Stimulated activated naive B cell treated with anti-CD40 and anti-IgM and Interleukin-4, amounts not matched to agents 10 μg/mL and 1 μg/mL and 100 μg/mL, for 72 hours (primary cell): ENCODE results near the gene MAML2.

ENCODE experiments used
- ATAC-seq, 2 donors: fragments of 150-1000 bp; cut with Tn5 transposase; replicated peaks; 2 replicates each; pipeline ENCODE4 v1.10.0; 2021; ENCODE audit warnings: moderate library complexity in 1 of 2
- DNase-seq: peaks from one replicate; pipeline ENCODE4 v3.0.0; 2021
- H3K27ac Mint-ChIP-seq: one replicate; pipeline ENCODE4 v1.8.0; 2022; ENCODE audit warnings: mild to moderate bottlenecking, mixed read lengths
- H3K27me3 Mint-ChIP-seq, 2 donors: one replicate each; pipeline ENCODE4 v1.8.0; 2022; ENCODE audit warnings: mixed read lengths in 2 of 2
- H3K36me3 Mint-ChIP-seq, 2 donors: one replicate each; pipeline ENCODE4 v1.8.0; 2022; ENCODE audit warnings: mixed read lengths in 2 of 2, mild to moderate bottlenecking in 1 of 2
- H3K4me1 Mint-ChIP-seq, 2 donors: one replicate each; pipeline ENCODE4 v1.8.0; 2022; ENCODE audit warnings: mixed read lengths in 2 of 2, mild to moderate bottlenecking in 1 of 2
- H3K4me3 Mint-ChIP-seq, 2 donors: one replicate each; pipeline ENCODE4 v1.8.0; 2022; ENCODE audit warnings: mild to moderate bottlenecking in 2 of 2, mixed read lengths in 2 of 2, moderate library complexity in 1 of 2
- H3K9me3 Mint-ChIP-seq, 2 donors: one replicate each; pipeline ENCODE4 v1.8.0; 2022; ENCODE audit warnings: mixed read lengths in 2 of 2, mild to moderate bottlenecking in 1 of 2

The MAML2 gene

GRCh38 chr11:96091476-96091875, 251.5 kb downstream of the MAML2 start:
- ATAC-seq (peak; percentile 83 to 88), DNase-seq (no peak)
- H3K27me3 Mint-ChIP-seq = no peaks in the 10 kb centered on the region
- H3K36me3 Mint-ChIP-seq = peaks cover 10 to 37% of the 10 kb centered on the region in 2 donors
- H3K9me3 Mint-ChIP-seq = no peaks in the 10 kb centered on the region
- peaks cover 7 to 22% of the 10 kb centered on the region in 2 donors for H3K4me1 Mint-ChIP-seq
- H3K4me3 Mint-ChIP-seq = no peak overlapping the region
- H3K27ac Mint-ChIP-seq = no peak overlapping the region

GRCh38 chr11:96090711-96091110, 252.3 kb downstream of the MAML2 start:
- no peaks in the 10 kb centered on the region for H3K9me3 Mint-ChIP-seq
- H3K27me3 Mint-ChIP-seq = no peaks in the 10 kb centered on the region
- H3K4me1 Mint-ChIP-seq = peaks cover 7 to 22% of the 10 kb centered on the region in 2 donors
- DNase-seq = no peak
- no peak overlapping the region for H3K4me3 Mint-ChIP-seq
- H3K27ac Mint-ChIP-seq = no peak overlapping the region
- no peak for ATAC-seq
- H3K36me3 Mint-ChIP-seq = peaks cover 10 to 37% of the 10 kb centered on the region in 2 donors

GRCh38 chr11:96088914-96089313, 254.1 kb downstream of the MAML2 start:
- ATAC-seq (no peak), DNase-seq (no peak)
- Mint-ChIP-seq H3K36me3 (peaks cover 10 to 44% of the 10 kb centered on the region in 2 donors), H3K27ac (no peak overlapping the region), H3K9me3 (no peaks in the 10 kb centered on the region), H3K4me1 (peaks cover 17 to 22% of the 10 kb centered on the region in 2 donors), H3K4me3 (no peak overlapping the region), H3K27me3 (no peaks in the 10 kb centered on the region)

GRCh38 chr11:96086111-96086510, 256.9 kb downstream of the MAML2 start:
- Mint-ChIP-seq H3K27ac (no peak overlapping the region), H3K9me3 (no peaks in the 10 kb centered on the region), H3K4me3 (no peak overlapping the region), H3K27me3 (no peaks in the 10 kb centered on the region), H3K4me1 (peaks cover 7 to 11% of the 10 kb centered on the region in 2 donors), H3K36me3 (peaks cover 5 to 24% of the 10 kb centered on the region in 2 donors)
- DNase-seq = no peak
- no peak for ATAC-seq

- H3K36me3 Mint-ChIP-seq = peaks cover 5 to 22% of the 10 kb centered on the region in 2 donors
- DNase-seq (no peak), ATAC-seq (no peak)
- H3K27ac Mint-ChIP-seq = peak overlapping the region; percentile 21
- H3K9me3 Mint-ChIP-seq = no peaks in the 10 kb centered on the region
- H3K27me3 Mint-ChIP-seq = no peaks in the 10 kb centered on the region
- peaks cover 7 to 14% of the 10 kb centered on the region in 2 donors for H3K4me1 Mint-ChIP-seq
- no peak overlapping the region for H3K4me3 Mint-ChIP-seq
Observed at GRCh38 chr11:96085319-96085930, 257.6 kb downstream of the MAML2 start.

GRCh38 chr11:96084610-96085318, 258.2 kb downstream of the MAML2 start:
- H3K4me1 Mint-ChIP-seq = peaks cover 11 to 15% of the 10 kb centered on the region in 2 donors
- no peak for DNase-seq
- H3K27me3 Mint-ChIP-seq = no peaks in the 10 kb centered on the region
- no peak overlapping the region for H3K4me3 Mint-ChIP-seq
- H3K36me3 Mint-ChIP-seq = peaks cover 5 to 24% of the 10 kb centered on the region in 2 donors
- no peaks in the 10 kb centered on the region for H3K9me3 Mint-ChIP-seq
- H3K27ac Mint-ChIP-seq = peak overlapping the region; percentile 21
- no peak for ATAC-seq

- H3K36me3 Mint-ChIP-seq = peaks cover 5 to 20% of the 10 kb centered on the region in 2 donors
- no peak overlapping the region for H3K4me3 Mint-ChIP-seq
- no peak overlapping the region for H3K27ac Mint-ChIP-seq
- H3K27me3 Mint-ChIP-seq = no peaks in the 10 kb centered on the region
- H3K9me3 Mint-ChIP-seq = no peaks in the 10 kb centered on the region
- DNase-seq (no peak), ATAC-seq (no peak)
- peaks cover 19 to 25% of the 10 kb centered on the region in 2 donors for H3K4me1 Mint-ChIP-seq
Observed at GRCh38 chr11:96082936-96083335, 260.1 kb downstream of the MAML2 start.

- H3K4me3 Mint-ChIP-seq = no peak overlapping the region
- peaks cover 26 to 27% of the 10 kb centered on the region in 2 donors for H3K4me1 Mint-ChIP-seq
- no peak overlapping the region for H3K27ac Mint-ChIP-seq
Observed at GRCh38 chr11:96082002-96082899, 260.7 kb downstream of the MAML2 start.

GRCh38 chr11:96081561-96081960, 261.4 kb downstream of the MAML2 start:
- H3K4me3 Mint-ChIP-seq = no peak overlapping the region
- no peaks in the 10 kb centered on the region for H3K9me3 Mint-ChIP-seq
- no peak overlapping the region for H3K27ac Mint-ChIP-seq
- ATAC-seq (no peak), DNase-seq (no peak)
- H3K27me3 Mint-ChIP-seq = no peaks in the 10 kb centered on the region
- peaks cover 4 to 19% of the 10 kb centered on the region in 2 donors for H3K36me3 Mint-ChIP-seq
- peaks cover 27 to 31% of the 10 kb centered on the region in 2 donors for H3K4me1 Mint-ChIP-seq

More at GRCh38 chr11:96082002-96082899, 260.7 kb downstream of the MAML2 start:
- Mint-ChIP-seq H3K9me3 (no peaks in the 10 kb centered on the region), H3K36me3 (peaks cover 4 to 19% of the 10 kb centered on the region in 2 donors), H3K27me3 (no peaks in the 10 kb centered on the region)
- DNase-seq (no peak), ATAC-seq (peak in 1 of 2 donors; percentile 48)

GRCh38 chr11:96079691-96080090, 263.3 kb downstream of the MAML2 start:
- H3K9me3 Mint-ChIP-seq = no peaks in the 10 kb centered on the region
- DNase-seq (no peak), ATAC-seq (no peak)
- H3K27me3 Mint-ChIP-seq = no peaks in the 10 kb centered on the region
- peaks cover 4 to 16% of the 10 kb centered on the region in 2 donors for H3K36me3 Mint-ChIP-seq
- H3K4me1 Mint-ChIP-seq = peaks cover 37 to 50% of the 10 kb centered on the region in 2 donors
- peak overlapping the region; percentile 68 for H3K27ac Mint-ChIP-seq
- no peak overlapping the region for H3K4me3 Mint-ChIP-seq

GRCh38 chr11:96075532-96075959, 267.4 kb downstream of the MAML2 start:
- Mint-ChIP-seq H3K4me3 (peak overlapping the region; percentile 34 to 55), H3K4me1 (peaks cover 48 to 81% of the 10 kb centered on the region in 2 donors), H3K27me3 (no peaks in the 10 kb centered on the region), H3K27ac (peak overlapping the region; percentile 94), H3K9me3 (no peaks in the 10 kb centered on the region), H3K36me3 (peaks cover 4 to 23% of the 10 kb centered on the region in 2 donors)
- DNase-seq (peak; percentile 57), ATAC-seq (peak; percentile 95 to 96)

GRCh38 chr11:96074551-96075310, 268.3 kb downstream of the MAML2 start:
- Mint-ChIP-seq H3K27me3 (no peaks in the 10 kb centered on the region), H3K9me3 (no peaks in the 10 kb centered on the region), H3K36me3 (peaks cover 4 to 20% of the 10 kb centered on the region in 2 donors), H3K27ac (peak overlapping the region; percentile 94), H3K4me3 (peak overlapping the region; percentile 49 to 52), H3K4me1 (peaks cover 46 to 78% of the 10 kb centered on the region in 2 donors)
- ATAC-seq = no peak
- DNase-seq = no peak

GRCh38 chr11:96073536-96073935, 269.5 kb downstream of the MAML2 start:
- Mint-ChIP-seq H3K27me3 (no peaks in the 10 kb centered on the region), H3K36me3 (peaks cover 3 to 20% of the 10 kb centered on the region in 2 donors), H3K4me3 (no peak overlapping the region), H3K4me1 (peaks cover 44 to 79% of the 10 kb centered on the region in 2 donors), H3K27ac (peak overlapping the region; percentile 80), H3K9me3 (no peaks in the 10 kb centered on the region)
- no peak for DNase-seq
- peak in 1 of 2 donors; percentile 17 for ATAC-seq
